GM18526 (cell line): ENCODE data around the gene LCE1C.

Source experiments
- POLR2A ChIP-seq: IDR thresholded peaks from 3 replicates; pipeline ENCODE4 v1.6.1; 2011; ENCODE audit not compliant: insufficient read length; ENCODE audit errors: extremely low read depth

LCE1C gene

GRCh38 chr1:152776361-152776760 is 30.1 kb downstream of the LCE1C start:
- TF ChIP-seq POLR2A, result no peak

GRCh38 chr1:152774875-152775274 is 31.6 kb downstream of the LCE1C start, which contains the start of gene LCE1F:
Gene LCE1F, plus strand, starts transcription at chr1:152775140. Its CDS starts 1,232 bp downstream, at chr1:152776372.
- no peak for TF ChIP-seq POLR2A

GRCh38 chr1:152770411-152770810 is 36.0 kb downstream of the LCE1C start:
- TF ChIP-seq POLR2A, result no peak

- no peak for TF ChIP-seq POLR2A
Measured at GRCh38 chr1:152768847-152769533, 37.5 kb downstream of the LCE1C start.

GRCh38 chr1:152761609-152762213 is 44.7 kb downstream of the LCE1C start:
- no peak for TF ChIP-seq POLR2A

- TF ChIP-seq POLR2A, result no peak
Measured at GRCh38 chr1:152760551-152761190, 45.8 kb downstream of the LCE1C start.

GRCh38 chr1:152759453-152760173 is 46.8 kb downstream of the LCE1C start:
- TF ChIP-seq POLR2A, result no peak

- TF ChIP-seq POLR2A, result no peak
Measured at GRCh38 chr1:152758636-152759035, 47.8 kb downstream of the LCE1C start.

- TF ChIP-seq POLR2A, result no peak
Measured at GRCh38 chr1:152757747-152758146, 48.7 kb downstream of the LCE1C start, which contains the start of gene KPRP. Gene KPRP, plus strand, starts transcription at chr1:152758025. Its CDS starts 1,564 bp downstream, at chr1:152759589.

GRCh38 chr1:152756872-152757271 is 49.6 kb downstream of the LCE1C start:
- TF ChIP-seq POLR2A, result no peak
